SJSA1 (cell line): Measurements from ENCODE around the gene KRTAP5-2. TPM values are rescaled to one million over a fixed set of nuclear protein-coding genes. Genes with fewer than 3 reads are reported as not detected.

ENCODE experiments used
- DNase-seq, 2 experiments: peaks; one replicate each; pipeline ENCODE4 v3.0.0-alpha.2; 2015 to 2020; ENCODE audit warnings: low spot score in 2 of 2, low read depth in 1 of 2
- H3K27ac ChIP-seq: fragments of 250-450 bp; sonication (Bioruptor Pico); 2 replicates; pipeline ENCODE4 v1.5.1; 2020; ENCODE audit warnings: mild to moderate bottlenecking, moderate library complexity
- H3K27me3 ChIP-seq: fragments of 250-450 bp; sonication (Bioruptor Pico); replicated peaks from 2 replicates; pipeline ENCODE4 v1.5.1; 2020; ENCODE audit warnings: mild to moderate bottlenecking, moderate library complexity
- H3K36me3 ChIP-seq: fragments of 250-450 bp; sonication (Bioruptor Pico); 2 replicates; pipeline ENCODE4 v1.5.1; 2020; ENCODE audit warnings: mild to moderate bottlenecking
- H3K4me1 ChIP-seq: fragments of 250-450 bp; sonication (Bioruptor Pico); replicated peaks from 2 replicates; pipeline ENCODE4 v1.6.1; 2021; ENCODE audit warnings: mild to moderate bottlenecking
- H3K4me3 ChIP-seq: fragments of 250-450 bp; sonication (Bioruptor Pico); 2 replicates; pipeline ENCODE4 v1.5.1; 2020; ENCODE audit warnings: mild to moderate bottlenecking
- H3K9me3 ChIP-seq: fragments of 250-450 bp; sonication (Bioruptor Pico); replicated peaks from 2 replicates; pipeline ENCODE4 v1.5.1; 2020; ENCODE audit warnings: mild to moderate bottlenecking
- total RNA-seq: library from RNA; depleted of rRNA; stranded (reverse); fragments of >200 nt; shearing (Covaris generic); gene quantifications from 2 replicates; pipeline ENCODE4 v1.2.3, GENCODE V29; 2014; rRNA removed

Gene KRTAP5-2
- total RNA-seq, 1 experiment from 2014 or later: not detected

- Histone ChIP-seq H3K27ac (no peak overlapping the region), H3K27me3 (no peaks in the 10 kb centered on the region), H3K4me1 (peaks cover 19% of the 10 kb centered on the region), H3K9me3 (no peaks in the 10 kb centered on the region), H3K4me3 (no peak overlapping the region), H3K36me3 (no peaks in the 10 kb centered on the region)
- no peak for DNase-seq
Observed at GRCh38 chr11:1557051-1557884, 40.8 kb downstream of the KRTAP5-2 start.

- no peak overlapping the region for H3K27ac ChIP-seq
- H3K4me1 ChIP-seq: peaks cover 19% of the 10 kb centered on the region
- no peaks in the 10 kb centered on the region for H3K9me3 ChIP-seq
- no peak overlapping the region for H3K4me3 ChIP-seq
- no peaks in the 10 kb centered on the region for H3K36me3 ChIP-seq
- H3K27me3 ChIP-seq: no peaks in the 10 kb centered on the region
- DNase-seq: no peak
Observed at GRCh38 chr11:1556278-1556902, 41.7 kb downstream of the KRTAP5-2 start.

- Histone ChIP-seq H3K9me3 (no peaks in the 10 kb centered on the region), H3K4me1 (peaks cover 19% of the 10 kb centered on the region), H3K4me3 (no peak overlapping the region), H3K36me3 (no peaks in the 10 kb centered on the region), H3K27me3 (no peaks in the 10 kb centered on the region), H3K27ac (no peak overlapping the region)
- no peak for DNase-seq
Observed at GRCh38 chr11:1555713-1556153, 42.4 kb downstream of the KRTAP5-2 start.

- Histone ChIP-seq H3K4me3 (no peak overlapping the region), H3K27ac (no peak overlapping the region), H3K27me3 (no peaks in the 10 kb centered on the region), H3K4me1 (peaks cover 19% of the 10 kb centered on the region), H3K36me3 (no peaks in the 10 kb centered on the region), H3K9me3 (no peaks in the 10 kb centered on the region)
- DNase-seq: no peak
Observed at GRCh38 chr11:1554981-1555712, 42.9 kb downstream of the KRTAP5-2 start.

- Histone ChIP-seq H3K4me1 (peaks cover 13% of the 10 kb centered on the region), H3K4me3 (no peak overlapping the region), H3K27me3 (no peaks in the 10 kb centered on the region), H3K36me3 (no peaks in the 10 kb centered on the region), H3K27ac (no peak overlapping the region), H3K9me3 (no peaks in the 10 kb centered on the region)
- no peak for DNase-seq
Observed at GRCh38 chr11:1553808-1554594, 44.1 kb downstream of the KRTAP5-2 start.

- no peak overlapping the region for H3K4me3 ChIP-seq
- no peak overlapping the region for H3K27ac ChIP-seq
- peaks cover 18% of the 10 kb centered on the region for H3K27me3 ChIP-seq
- H3K9me3 ChIP-seq: no peaks in the 10 kb centered on the region
- no peak for DNase-seq
- peaks cover 6% of the 10 kb centered on the region for H3K4me1 ChIP-seq
- H3K36me3 ChIP-seq: no peaks in the 10 kb centered on the region
Observed at GRCh38 chr11:1549338-1550330, 48.5 kb downstream of the KRTAP5-2 start.

GRCh38 chr11:1548221-1549070 lies 49.6 kb downstream of the KRTAP5-2 start:
- H3K9me3 ChIP-seq: no peaks in the 10 kb centered on the region
- H3K27ac ChIP-seq: no peak overlapping the region
- DNase-seq: no peak
- H3K27me3 ChIP-seq: peaks cover 18% of the 10 kb centered on the region
- H3K4me3 ChIP-seq: no peak overlapping the region
- no peaks in the 10 kb centered on the region for H3K36me3 ChIP-seq
- peaks cover 6% of the 10 kb centered on the region for H3K4me1 ChIP-seq

- no peak for DNase-seq
- peaks cover 6% of the 10 kb centered on the region for H3K4me1 ChIP-seq
- H3K27me3 ChIP-seq: peaks cover 18% of the 10 kb centered on the region
- H3K36me3 ChIP-seq: no peaks in the 10 kb centered on the region
- H3K9me3 ChIP-seq: no peaks in the 10 kb centered on the region
- no peak overlapping the region for H3K27ac ChIP-seq
- H3K4me3 ChIP-seq: no peak overlapping the region
Observed at GRCh38 chr11:1547467-1548098, 50.5 kb downstream of the KRTAP5-2 start.

Other genes with a start within 250 kb of the KRTAP5-2 start
- gene BRSK2, start 208.4 kb downstream of the KRTAP5-2 start, total RNA-seq: 0.06 and 0.55 TPM in 2 replicates
- 3.9 and 9.1 TPM in 2 replicates for gene MOB2, start 111.5 kb downstream of the KRTAP5-2 start, total RNA-seq
- gene DUSP8, start 26.0 kb downstream of the KRTAP5-2 start, total RNA-seq: 0.13 and 0.82 TPM in 2 replicates
- gene KRTAP5-1, start 13.0 kb downstream of the KRTAP5-2 start, total RNA-seq: not detected in 2 replicates
- not detected in 2 replicates for gene KRTAP5-3, start 10.2 kb upstream of the KRTAP5-2 start, total RNA-seq
- not detected in 2 replicates for gene KRTAP5-4, start 23.8 kb upstream of the KRTAP5-2 start, total RNA-seq
- not detected in 2 replicates for gene KRTAP5-5, start 31.5 kb upstream of the KRTAP5-2 start, total RNA-seq
- not detected in 2 replicates for gene KRTAP5-6, start 98.9 kb upstream of the KRTAP5-2 start, total RNA-seq
- 0.05 TPM in 1 of 2 replicates, not detected in the other for gene IFITM10, start 152.3 kb upstream of the KRTAP5-2 start, total RNA-seq
- gene CTSD, start 165.6 kb upstream of the KRTAP5-2 start, total RNA-seq: 245 and 253 TPM in 2 replicates
- gene SYT8, start 236.7 kb upstream of the KRTAP5-2 start, total RNA-seq: 0.06 TPM in 1 of 2 replicates, not detected in the other
- gene TNNI2, start 240.7 kb upstream of the KRTAP5-2 start, total RNA-seq: not detected in 2 replicates